Muscle layer of duodenum (tissue), 2 donors: ENCODE measurements around the gene ORC3.
A peak's percentile ranks its signal among the peaks of the same experiment; 100 is the strongest.

Experiments used
- H3K27ac ChIP-seq: one replicate; pipeline ENCODE4 v1.7.0; 2013; ENCODE audit warnings: mild to moderate bottlenecking, low read length
- H3K27me3 ChIP-seq: one replicate; pipeline ENCODE4 v1.7.0; 2013; ENCODE audit warnings: low read depth, mild to moderate bottlenecking, control low read depth, low read length
- H3K36me3 ChIP-seq, 2 donors: one replicate each; pipeline ENCODE4 v1.7.0; 2013; ENCODE audit warnings: low read length in 2 of 2, control low read depth in 1 of 2, mild to moderate bottlenecking in 1 of 2; ENCODE audit not compliant: insufficient read depth in 2 of 2, control insufficient read depth in 1 of 2
- H3K4me1 ChIP-seq, 2 donors: one replicate each; pipeline ENCODE4 v1.7.0; 2013; ENCODE audit warnings: low read length in 2 of 2, mild to moderate bottlenecking in 2 of 2, control low read depth in 1 of 2, moderate library complexity in 1 of 2; ENCODE audit not compliant: insufficient read depth in 2 of 2, control insufficient read depth in 1 of 2
- H3K4me3 ChIP-seq, 2 donors: one replicate each; pipeline ENCODE4 v1.7.0; 2013; ENCODE audit warnings: low read length in 2 of 2, low read depth in 1 of 2, mild to moderate bottlenecking in 1 of 2
- H3K9me3 ChIP-seq, 2 donors: one replicate each; pipeline ENCODE4 v1.7.0; 2013; ENCODE audit warnings: low read length in 2 of 2, control low read depth in 1 of 2, mild to moderate bottlenecking in 1 of 2; ENCODE audit not compliant: control insufficient read depth in 1 of 2
- donor health status: healthy.

ORC3 gene

DNA sequence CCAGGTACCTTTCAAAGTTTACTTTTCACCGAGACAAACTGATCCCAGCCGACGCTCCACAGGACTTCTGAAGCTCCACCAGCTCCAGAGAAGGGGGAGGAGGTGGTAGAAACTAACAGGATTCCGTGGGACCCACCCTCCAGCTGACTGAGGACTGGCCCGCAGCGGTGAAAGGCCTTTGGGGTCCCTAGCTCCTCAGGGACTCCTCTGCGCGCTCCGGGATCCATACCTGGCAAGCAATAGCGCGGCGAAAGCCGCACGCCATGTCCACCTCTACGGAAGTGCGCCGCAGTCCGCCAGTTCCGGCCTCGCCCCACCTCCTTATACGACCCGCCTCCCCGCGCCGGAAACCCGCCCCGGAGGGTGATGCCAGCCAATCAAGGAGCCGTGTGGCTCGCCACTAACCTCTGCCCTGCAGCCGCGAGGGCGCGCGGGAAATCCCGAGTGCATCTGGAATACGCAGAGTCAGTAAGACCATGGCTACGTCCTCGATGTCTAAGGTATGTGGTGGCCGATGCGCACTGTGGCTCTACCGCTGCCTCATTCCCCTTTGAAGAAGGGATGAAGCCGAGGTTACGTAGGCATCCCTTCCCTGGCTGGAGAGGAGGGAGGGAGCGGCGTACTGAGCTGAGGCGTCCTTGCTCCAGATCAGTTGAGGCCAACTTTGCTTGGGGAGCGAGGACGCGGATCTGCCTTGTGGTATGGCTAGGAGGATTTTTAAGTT is at the start of gene ORC3, which contains the start of gene RARS2:
ORC3 (plus strand) TSS at position 443 of the 724 bp plus-strand sequence; CDS start at position 477, 34 bp downstream.
RARS2 (minus strand) TSS at position 295 of the 724 bp plus-strand sequence; CDS start at position 265, 30 bp downstream.
- peaks cover 10 to 46% of the 10 kb centered on the region in 2 donors for H3K4me1 ChIP-seq
- peak within 1 kb of the TSS; percentile 94 to 100 for H3K4me3 ChIP-seq
- no peaks in the 10 kb centered on the region for H3K9me3 ChIP-seq
- peaks cover 4% of the 10 kb centered on the region in 2 donors for H3K36me3 ChIP-seq
- peak within 1 kb of the TSS; percentile 97 for H3K27ac ChIP-seq
- no peaks in the 10 kb centered on the region for H3K27me3 ChIP-seq

DNA sequence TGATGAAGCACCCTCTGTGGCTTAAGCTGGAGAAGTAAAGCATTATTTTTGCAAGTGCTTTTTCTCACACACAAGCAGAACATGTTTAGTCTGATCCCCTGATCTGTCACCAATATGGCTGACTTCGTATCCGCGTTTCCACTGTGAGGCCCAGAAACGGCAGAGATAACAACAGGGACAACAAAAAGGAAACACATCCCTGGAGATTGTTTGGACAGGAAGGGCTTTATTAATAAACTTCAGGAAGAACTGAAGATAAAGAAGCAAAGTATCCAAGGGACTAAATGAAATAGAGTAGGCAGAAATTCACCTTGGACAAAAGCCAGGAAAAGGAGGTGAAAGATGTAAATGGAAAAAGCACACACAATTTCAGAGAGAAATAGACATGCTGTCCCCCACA is 49.4 kb upstream of the ORC3 start:
- peaks cover 19 to 20% of the 10 kb centered on the region in 2 donors for H3K36me3 ChIP-seq

GRCh38 chr6:87541041-87541440 is 48.9 kb upstream of the ORC3 start:
- Histone ChIP-seq H3K27me3 (no peaks in the 10 kb centered on the region), H3K4me3 (no peak overlapping the region), H3K36me3 (peaks cover 19 to 24% of the 10 kb centered on the region in 2 donors), H3K4me1 (no peaks in the 10 kb centered on the region), H3K9me3 (no peaks in the 10 kb centered on the region), H3K27ac (no peak overlapping the region)

More for the DNA sequence above, 49.4 kb upstream of the ORC3 start:
- Histone ChIP-seq H3K4me3 (no peak overlapping the region), H3K27ac (no peak overlapping the region), H3K4me1 (no peaks in the 10 kb centered on the region), H3K27me3 (no peaks in the 10 kb centered on the region), H3K9me3 (no peaks in the 10 kb centered on the region)

GRCh38 chr6:87541744-87542143 is 48.2 kb upstream of the ORC3 start:
- Histone ChIP-seq H3K4me3 (no peak overlapping the region), H3K4me1 (no peaks in the 10 kb centered on the region), H3K9me3 (no peaks in the 10 kb centered on the region), H3K27me3 (no peaks in the 10 kb centered on the region), H3K27ac (no peak overlapping the region), H3K36me3 (peaks cover 19 to 28% of the 10 kb centered on the region in 2 donors)

DNA sequence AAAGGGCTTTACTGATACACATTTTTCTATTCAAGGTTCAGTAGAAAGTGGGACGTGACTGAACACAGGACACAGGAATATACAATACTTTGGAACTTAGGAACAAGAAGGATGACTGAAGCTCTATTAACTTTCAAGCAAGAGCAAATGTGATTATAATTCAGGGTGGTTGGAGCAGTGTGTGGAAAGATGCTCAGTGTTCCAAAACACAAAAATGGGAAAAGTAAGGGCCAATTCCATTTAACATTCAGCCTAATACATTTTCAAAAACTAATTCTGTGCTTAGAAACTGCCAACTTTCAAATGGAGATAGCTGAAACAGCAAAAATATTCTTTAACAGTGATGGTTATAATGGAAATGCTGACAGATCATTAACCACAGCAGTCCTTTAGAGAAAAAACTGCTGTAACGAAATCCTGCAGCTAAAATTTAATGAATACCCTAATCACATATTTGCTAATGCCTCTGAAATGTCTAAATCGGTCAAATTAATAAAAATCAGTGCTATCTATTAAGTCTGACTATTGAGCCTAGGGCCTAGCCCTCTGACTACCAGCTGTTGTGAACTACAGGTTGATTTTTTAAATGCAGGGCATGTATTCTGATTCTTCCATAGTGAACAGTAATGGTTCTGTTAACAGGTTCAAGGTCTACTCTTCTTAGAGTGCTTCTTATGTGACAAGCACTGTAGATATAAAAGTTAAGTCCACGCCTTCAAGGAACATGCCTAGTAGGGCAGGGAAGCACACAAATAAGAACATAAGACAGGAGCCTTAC is 46.0 kb upstream of the ORC3 start:
- Histone ChIP-seq H3K4me3 (no peak overlapping the region), H3K4me1 (no peaks in the 10 kb centered on the region), H3K9me3 (no peaks in the 10 kb centered on the region), H3K27ac (no peak overlapping the region), H3K36me3 (peaks cover 17 to 28% of the 10 kb centered on the region in 2 donors), H3K27me3 (no peaks in the 10 kb centered on the region)

GRCh38 chr6:87544474-87544735 is 45.5 kb upstream of the ORC3 start:
- Histone ChIP-seq H3K9me3 (no peaks in the 10 kb centered on the region), H3K27ac (no peak overlapping the region), H3K4me3 (no peak overlapping the region), H3K27me3 (no peaks in the 10 kb centered on the region), H3K36me3 (peaks cover 17 to 28% of the 10 kb centered on the region in 2 donors), H3K4me1 (no peaks in the 10 kb centered on the region)

DNA sequence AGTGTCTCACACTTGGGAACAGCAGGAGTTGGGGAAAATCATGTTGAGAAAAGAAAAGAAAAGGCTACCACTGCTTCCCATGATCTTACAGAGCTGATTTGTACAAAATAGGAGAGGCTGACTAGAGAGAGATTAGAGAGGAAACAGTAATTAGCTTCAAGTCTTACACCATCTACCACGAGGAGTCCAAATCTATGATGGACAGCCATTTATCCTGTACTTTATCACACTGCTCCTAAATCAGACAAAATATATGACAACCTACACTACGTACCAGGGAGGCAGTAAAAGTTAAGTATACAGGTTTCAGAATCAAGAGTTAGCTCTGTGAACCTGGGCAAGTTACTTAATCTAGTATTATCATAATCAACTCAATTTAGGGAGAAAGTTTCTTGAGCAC is 38.1 kb upstream of the ORC3 start:
- H3K36me3 ChIP-seq: peaks cover 15 to 27% of the 10 kb centered on the region in 2 donors
- H3K9me3 ChIP-seq: no peaks in the 10 kb centered on the region
- H3K4me1 ChIP-seq: no peaks in the 10 kb centered on the region
- no peak overlapping the region for H3K4me3 ChIP-seq
- no peaks in the 10 kb centered on the region for H3K27me3 ChIP-seq
- H3K27ac ChIP-seq: no peak overlapping the region

DNA sequence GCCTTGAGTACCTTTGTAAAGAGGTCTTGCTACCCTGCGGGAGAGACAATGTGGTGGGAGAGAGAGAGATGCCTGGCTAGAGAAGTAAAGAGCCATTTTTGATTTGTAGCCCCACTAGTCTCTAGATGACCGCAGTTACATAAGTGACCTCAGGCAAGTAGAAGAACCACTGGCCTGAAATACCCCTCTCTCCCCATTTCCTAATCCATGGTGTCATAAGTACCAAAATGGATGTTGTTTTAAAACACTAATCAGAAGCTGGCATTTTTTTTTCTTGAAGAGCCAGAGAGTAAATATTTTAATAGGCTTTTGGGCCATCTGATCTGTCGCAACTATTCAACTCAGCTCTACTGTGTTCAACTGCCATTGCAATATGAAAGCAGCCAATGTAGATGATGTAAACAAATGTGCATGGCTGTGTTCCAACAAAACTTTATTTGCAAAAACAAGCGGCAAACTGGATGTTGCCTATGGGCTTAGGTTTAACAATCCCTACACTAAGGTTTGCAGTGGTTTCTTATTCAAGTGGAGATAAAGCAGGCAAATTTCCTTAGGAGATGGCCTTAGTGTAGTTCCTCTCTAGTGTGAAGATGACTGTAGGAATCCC is 36.7 kb upstream of the ORC3 start:
- Histone ChIP-seq H3K4me3 (no peak overlapping the region), H3K27ac (no peak overlapping the region), H3K36me3 (peaks cover 15 to 27% of the 10 kb centered on the region in 2 donors), H3K9me3 (no peaks in the 10 kb centered on the region), H3K4me1 (no peaks in the 10 kb centered on the region), H3K27me3 (no peaks in the 10 kb centered on the region)

GRCh38 chr6:87555506-87555905 is 34.4 kb upstream of the ORC3 start:
- Histone ChIP-seq H3K27ac (no peak overlapping the region), H3K9me3 (no peaks in the 10 kb centered on the region), H3K36me3 (peaks cover 20 to 21% of the 10 kb centered on the region in 2 donors), H3K4me3 (no peak overlapping the region), H3K27me3 (no peaks in the 10 kb centered on the region), H3K4me1 (no peaks in the 10 kb centered on the region)

- Histone ChIP-seq H3K4me1 (no peaks in the 10 kb centered on the region), H3K27ac (no peak overlapping the region), H3K9me3 (no peaks in the 10 kb centered on the region), H3K4me3 (no peak overlapping the region), H3K27me3 (no peaks in the 10 kb centered on the region), H3K36me3 (peaks cover 25 to 31% of the 10 kb centered on the region in 2 donors)
Observed at GRCh38 chr6:87558446-87558845, 31.5 kb upstream of the ORC3 start.

- Histone ChIP-seq H3K36me3 (peaks cover 17 to 25% of the 10 kb centered on the region in 2 donors), H3K9me3 (no peaks in the 10 kb centered on the region), H3K27me3 (no peaks in the 10 kb centered on the region), H3K27ac (no peak overlapping the region), H3K4me1 (no peaks in the 10 kb centered on the region), H3K4me3 (no peak overlapping the region)
Observed at GRCh38 chr6:87561017-87561416, 28.9 kb upstream of the ORC3 start.
